Measurements from ENCODE around the gene RNF145.

RNF145 gene

DNA sequence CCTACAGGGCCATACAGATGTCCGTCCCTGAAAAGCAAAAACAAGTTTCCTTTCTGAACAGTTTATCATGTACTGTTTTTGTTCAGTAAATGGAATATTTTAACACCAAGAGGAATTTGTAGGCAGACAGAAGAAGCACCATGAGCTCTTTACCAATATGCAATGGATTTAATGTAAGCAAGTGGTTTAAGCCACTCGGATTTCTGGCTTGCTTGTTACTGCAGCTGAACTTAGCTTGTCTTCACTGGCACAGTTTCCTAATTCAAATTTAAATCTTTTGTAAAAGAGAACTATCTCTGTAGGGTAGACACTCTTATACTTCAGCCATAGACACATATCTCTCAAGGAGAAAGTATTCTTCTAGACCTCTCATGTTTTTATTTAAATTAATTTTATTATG lies 96.9 kb downstream of the RNF145 start:
- DNase-seq (ENCODE audit: low spot score) = no peak

Data from LoVo (cell line).